ENCODE data around the gene RHOBTB1.

Gene RHOBTB1

GRCh38 chr10:60964257-60965235, 20.6 kb upstream of the RHOBTB1 start:
- peak; percentile 69 for DNase-seq (ENCODE audit: low spot score)

- peak; percentile 54 for DNase-seq (ENCODE audit: low spot score)
These were observed 19.7 kb upstream of the RHOBTB1 start for GRCh38 chr10:60963441-60964256.

DNA sequence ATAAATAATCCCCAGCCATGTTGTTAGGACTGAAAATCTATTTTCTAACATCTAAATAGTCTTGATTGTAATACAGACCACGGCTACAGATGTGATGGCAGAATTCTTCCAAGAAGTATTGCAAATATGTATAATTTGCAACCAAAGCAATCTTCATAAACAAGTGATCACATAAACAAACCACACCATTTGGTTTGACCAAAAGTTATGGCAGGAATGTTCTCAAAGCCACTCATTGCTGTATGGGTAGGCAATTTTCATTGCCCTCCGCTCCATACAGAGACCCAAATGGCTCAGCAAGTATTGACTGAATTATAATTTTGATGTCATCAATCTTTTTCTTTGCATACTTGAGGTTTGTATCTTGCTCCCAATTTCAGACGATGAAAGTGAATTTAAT, 19.0 kb upstream of the RHOBTB1 start:
- DNase-seq (ENCODE audit: low spot score) = peak; percentile 31

- no peak for DNase-seq (ENCODE audit: low spot score)
These were observed 16.9 kb upstream of the RHOBTB1 start for GRCh38 chr10:60960913-60961312.

DNA sequence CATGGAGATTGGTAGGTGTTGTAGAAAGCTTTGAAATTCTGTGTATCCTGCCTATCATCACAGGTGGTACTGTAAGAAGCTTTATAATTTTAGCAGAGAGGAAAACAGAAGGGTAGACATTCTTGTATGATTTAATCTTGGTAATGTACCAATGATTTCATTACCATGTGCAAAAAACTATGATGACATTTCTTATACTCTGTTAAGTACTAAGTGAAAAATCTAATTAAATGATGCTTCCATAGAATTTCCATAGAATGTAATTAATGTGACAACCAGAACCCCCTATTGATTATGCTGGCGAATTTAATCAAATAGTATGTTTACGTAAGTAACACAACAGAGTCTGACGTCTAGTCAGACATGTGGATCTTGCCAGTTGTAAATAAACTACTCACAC, 16.0 kb upstream of the RHOBTB1 start:
- DNase-seq (ENCODE audit: low spot score) = no peak

GRCh38 chr10:60958892-60959601, 15.1 kb upstream of the RHOBTB1 start:
- DNase-seq (ENCODE audit: low spot score) = no peak

- DNase-seq (ENCODE audit: low spot score) = no peak
These were observed 13.8 kb upstream of the RHOBTB1 start for GRCh38 chr10:60957667-60958221.

- DNase-seq (ENCODE audit: low spot score) = no peak
These were observed 12.0 kb upstream of the RHOBTB1 start for GRCh38 chr10:60955957-60956425.

DNA sequence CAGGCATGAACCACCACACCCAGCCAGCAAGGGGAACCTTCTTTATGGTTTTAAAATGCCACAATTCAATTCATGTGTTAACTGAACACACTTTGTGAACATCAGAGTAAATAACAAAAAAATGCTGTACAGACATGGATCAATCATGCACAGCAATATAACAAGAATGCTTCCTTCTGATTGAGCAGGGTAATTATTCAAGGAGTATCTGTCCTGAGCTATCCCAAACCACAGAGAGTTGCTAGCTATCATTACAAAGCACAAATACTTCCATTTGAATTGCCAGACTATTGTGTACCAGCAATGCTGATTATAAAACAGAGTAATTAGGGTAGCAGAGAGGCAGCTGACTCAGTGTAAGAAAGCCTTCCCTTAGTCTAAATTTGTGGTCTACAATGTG, 11.3 kb upstream of the RHOBTB1 start:
- DNase-seq (ENCODE audit: low spot score) = no peak

- DNase-seq (ENCODE audit: low spot score) = no peak
These were observed 10.1 kb upstream of the RHOBTB1 start for GRCh38 chr10:60954035-60954434.

DNA sequence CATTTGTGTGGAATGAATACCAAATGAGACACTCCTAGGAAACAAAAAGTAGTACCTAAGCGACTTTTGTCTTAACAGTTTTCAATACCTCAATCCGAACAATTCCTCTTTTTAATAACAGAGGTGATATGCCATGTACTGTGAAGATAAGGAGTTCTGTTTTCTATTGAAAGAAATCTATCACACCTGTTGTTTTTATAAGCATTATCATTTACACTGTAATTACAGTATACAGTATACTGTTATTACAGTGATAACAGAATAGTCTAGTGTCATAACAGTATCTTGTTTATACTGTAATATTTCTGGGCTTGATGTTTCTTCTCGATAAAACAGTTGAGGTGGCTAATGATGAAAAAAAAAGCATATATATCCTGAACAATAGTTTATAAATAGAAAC, 9.4 kb upstream of the RHOBTB1 start:
- DNase-seq (ENCODE audit: low spot score) = no peak

DNA sequence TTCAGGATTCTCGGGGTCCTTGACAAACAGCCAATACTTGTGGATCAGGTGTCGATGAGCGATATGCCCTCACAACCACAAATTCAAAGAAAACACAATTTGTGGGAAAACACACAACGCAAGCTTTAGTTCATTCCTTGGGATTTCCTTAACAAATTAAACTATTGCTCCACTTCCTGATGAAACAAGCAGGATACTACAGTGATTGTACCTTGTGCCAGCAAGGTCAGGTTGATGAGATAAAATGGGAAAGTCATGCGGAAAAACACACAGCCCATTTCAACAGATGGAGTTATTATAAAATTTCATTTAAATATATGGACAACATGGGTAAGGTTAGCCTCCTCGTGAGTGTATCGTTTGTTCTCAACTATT, 8.8 kb upstream of the RHOBTB1 start:
- no peak for DNase-seq (ENCODE audit: low spot score)

DNA sequence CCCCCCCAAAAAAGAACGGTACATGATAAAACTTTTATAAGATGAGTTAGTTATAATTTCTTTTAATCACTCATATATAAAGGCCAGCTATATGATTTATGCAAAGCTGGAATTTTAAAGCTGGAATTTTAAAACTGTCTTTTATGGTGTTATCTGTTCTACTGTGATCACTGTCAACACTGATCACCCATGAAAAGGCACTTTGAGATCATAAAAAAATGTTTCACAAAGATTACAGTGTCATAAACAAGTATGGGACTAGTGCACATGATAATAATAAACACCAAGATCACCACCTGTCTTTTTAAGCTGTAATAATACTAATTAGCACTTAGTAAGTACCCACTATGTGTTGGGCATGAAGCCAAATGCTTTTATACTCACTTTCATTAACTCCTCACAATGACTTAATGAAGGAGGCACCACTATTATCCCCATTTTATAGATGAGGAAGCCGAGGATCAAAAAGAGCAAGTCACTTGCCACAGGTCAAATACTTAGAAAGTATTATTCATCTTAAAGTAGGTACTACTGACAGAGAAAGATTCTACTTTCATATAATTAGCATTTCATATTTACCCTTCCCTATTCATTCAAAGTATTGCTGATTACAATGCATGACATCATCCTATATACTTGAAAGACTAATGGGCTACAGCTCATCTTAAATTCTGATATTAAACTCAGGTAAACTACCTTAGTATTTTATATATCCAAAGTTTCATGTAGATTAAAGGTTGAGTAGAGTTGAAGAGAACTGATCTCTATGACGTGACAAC, 8.3 kb upstream of the RHOBTB1 start:
- no peak for DNase-seq (ENCODE audit: low spot score)

GRCh38 chr10:60951272-60951724, 7.3 kb upstream of the RHOBTB1 start:
- no peak for DNase-seq (ENCODE audit: low spot score)

GRCh38 chr10:60950300-60950699, 6.3 kb upstream of the RHOBTB1 start:
- DNase-seq (ENCODE audit: low spot score) = no peak

DNA sequence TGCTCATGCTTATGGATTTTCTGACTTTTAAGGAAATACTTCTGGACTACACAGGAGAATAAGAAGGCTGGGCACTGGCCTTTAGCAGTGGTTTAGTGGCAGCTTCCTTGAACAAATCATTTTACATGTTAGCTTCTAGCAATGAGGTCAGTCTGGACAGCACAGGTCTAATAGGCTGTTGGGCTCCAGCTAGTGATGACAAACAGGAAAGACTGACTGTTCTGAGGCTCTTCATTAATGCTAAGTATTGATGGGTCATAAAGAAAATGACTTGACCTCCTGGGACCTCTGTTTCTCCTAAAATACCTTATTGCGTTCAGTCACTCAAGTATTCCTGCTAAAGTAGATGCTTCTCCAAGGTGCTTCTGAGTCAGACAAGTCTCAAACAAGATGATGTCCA, 4.9 kb upstream of the RHOBTB1 start:
- no peak for DNase-seq (ENCODE audit: low spot score)

DNA sequence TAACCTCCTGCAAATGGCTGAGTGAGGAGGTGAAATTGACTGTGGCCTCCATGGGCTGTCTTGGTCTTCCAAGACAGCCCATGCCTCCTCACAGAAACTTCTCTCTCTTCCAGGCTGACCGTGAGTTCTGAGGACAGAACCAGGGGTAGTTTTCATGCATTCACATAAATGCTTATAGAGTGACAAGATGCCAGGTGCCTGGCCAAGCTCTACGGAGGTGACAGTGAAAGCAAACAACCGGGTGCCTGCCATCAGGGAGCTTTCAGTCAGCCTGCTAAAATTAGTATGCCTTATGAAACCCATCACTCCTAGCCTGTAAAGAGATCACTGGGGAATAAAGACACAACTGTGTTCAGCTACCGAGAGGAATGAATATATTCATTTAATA, 919 bp upstream of the RHOBTB1 start:
- DNase-seq (ENCODE audit: low spot score) = no peak

DNA sequence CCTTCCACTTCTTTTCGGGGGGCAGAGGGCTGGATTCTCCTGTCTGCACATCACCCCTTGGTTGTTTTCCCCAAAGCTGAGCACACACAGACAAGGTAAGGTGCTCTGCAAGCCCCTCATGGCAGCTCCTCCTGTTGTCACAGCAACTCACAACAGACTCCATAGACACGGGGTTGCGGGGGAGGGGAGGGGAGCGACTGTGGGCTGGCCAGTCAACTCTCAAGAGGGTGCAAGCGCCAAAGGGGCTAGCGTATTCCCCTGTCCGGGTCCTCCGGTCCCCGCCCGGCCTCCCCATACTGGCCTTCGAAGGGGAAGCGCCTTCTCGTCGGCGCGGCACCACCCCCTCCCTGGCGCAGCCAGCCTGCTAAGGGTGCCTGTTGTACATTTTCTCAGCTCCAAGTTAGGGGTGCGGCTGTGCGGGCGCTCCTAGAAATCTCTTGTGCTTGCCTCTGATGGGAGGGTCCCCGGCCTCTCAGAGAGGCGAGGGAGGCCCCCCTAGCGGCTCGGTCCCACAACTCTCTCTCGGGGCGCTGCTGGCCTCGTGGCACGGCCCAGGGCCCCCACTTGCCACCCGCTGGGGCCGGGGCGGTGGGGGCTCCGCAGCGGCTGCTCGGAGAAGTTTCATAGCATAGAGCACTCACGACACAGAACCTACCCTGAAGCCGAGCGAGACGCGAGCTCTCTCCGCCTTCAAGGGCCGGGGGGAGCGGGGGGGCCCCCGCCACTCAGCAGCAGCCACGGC, 498 bp downstream of the RHOBTB1 start:
- peak; percentile 48 for DNase-seq (ENCODE audit: low spot score)

DNA sequence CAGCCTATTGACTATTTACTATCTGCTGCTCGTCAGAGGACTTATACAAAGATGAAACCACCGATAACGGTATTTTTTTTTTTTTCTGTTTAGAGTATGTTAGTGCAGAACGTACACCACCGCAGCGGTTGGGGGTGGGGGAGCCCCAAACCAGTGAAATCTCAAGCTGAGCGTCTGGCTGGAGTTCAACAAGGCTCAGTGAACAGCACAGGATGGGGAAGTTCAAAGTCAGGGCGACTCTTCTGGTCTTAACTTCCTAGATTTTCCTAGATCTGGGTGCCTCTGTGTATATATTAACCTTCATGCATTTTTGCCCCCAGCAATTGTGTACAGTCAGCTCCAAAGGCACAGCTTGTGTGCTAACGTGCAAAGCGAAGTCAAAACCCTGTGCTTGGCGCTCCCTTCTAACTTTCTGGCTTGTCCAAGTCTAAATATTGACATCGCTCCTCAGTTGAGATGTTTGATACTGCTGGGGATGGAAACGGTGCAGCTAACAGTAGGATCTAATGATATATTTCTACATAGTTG, 1.1 kb downstream of the RHOBTB1 start:
- no peak for DNase-seq (ENCODE audit: low spot score)

- DNase-seq (ENCODE audit: low spot score) = no peak
These were observed 1.7 kb downstream of the RHOBTB1 start for GRCh38 chr10:60942134-60942787.
